GM19043 (cell line): ENCODE results near the gene CD44.

ENCODE experiments used
- ATAC-seq: cut with Tn5 transposase; IDR thresholded peaks from one replicate; pipeline ENCODE4 v1.9.1; 2021; ENCODE audit warnings: low read depth; ENCODE audit not compliant: unreplicated experiment

CD44 gene

GRCh38 chr11:35280727-35281126 is 141.8 kb downstream of the CD44 start:
- ATAC-seq: no peak

GRCh38 chr11:35281169-35281688 is 142.3 kb downstream of the CD44 start:
- no peak for ATAC-seq
